CD4-positive, alpha-beta T cell treated with Interleukin-1 beta for 1 hour (primary cell): ENCODE measurements around the gene NUTM2E.
"Not testable (repeated sequence)": the region's sequence is repeated elsewhere in the genome, so short reads cannot be mapped to it uniquely, and the experiment has no call there.

Source experiments
- DNase-seq, 2 donors: peaks; one replicate each; pipeline ENCODE4 v3.0.0-alpha.2; 2020 to 2022

NUTM2E gene

GRCh38 chr10:79866903-79867551 lies 40.5 kb downstream of the NUTM2E start:
- DNase-seq: not testable (repeated sequence)

- DNase-seq: not testable (repeated sequence)
These were observed 41.5 kb downstream of the NUTM2E start for GRCh38 chr10:79868023-79868422.

- not testable (repeated sequence) for DNase-seq
These were observed 43.0 kb downstream of the NUTM2E start for GRCh38 chr10:79869439-79870097.

GRCh38 chr10:79871729-79872128 lies 45.2 kb downstream of the NUTM2E start:
- DNase-seq: not testable (repeated sequence)
